NCI-H1417 treated with DMSO at 0.1 percent for 48 hours (cell line): ENCODE measurements around the gene PRR20C.
"Not testable (repeated sequence)": the region's sequence is repeated elsewhere in the genome, so short reads cannot be mapped to it uniquely, and the experiment has no call there.

Experiments
- DNase-seq: peaks from one replicate; lab custom pipeline; 2025; lab: John Stamatoyannopoulos, UW

The PRR20C gene

GRCh38 chr13:57153761-57154160 lies at the start of gene PRR20C:
TSS of gene PRR20C (plus strand) at chr13:57154061. CDS start at chr13:57154448, 387 bp downstream.
- DNase-seq, result not testable (repeated sequence)

- no peak for DNase-seq
These were observed 38.9 kb upstream of the PRR20C start for GRCh38 chr13:57114945-57115344.

- DNase-seq, result no peak
These were observed 30.2 kb upstream of the PRR20C start for GRCh38 chr13:57123681-57124080.

GRCh38 chr13:57128909-57129308 lies 25.0 kb upstream of the PRR20C start:
- DNase-seq, result no peak

GRCh38 chr13:57136093-57136492 lies 17.8 kb upstream of the PRR20C start:
- no peak for DNase-seq

GRCh38 chr13:57137585-57137984 lies 16.3 kb upstream of the PRR20C start:
- no peak for DNase-seq

GRCh38 chr13:57138988-57139387 lies 14.9 kb upstream of the PRR20C start:
- DNase-seq, result no peak

GRCh38 chr13:57139781-57140180 lies 14.1 kb upstream of the PRR20C start:
- DNase-seq, result not testable (repeated sequence)

GRCh38 chr13:57140235-57140968 lies 13.5 kb upstream of the PRR20C start, which contains the start of gene PRR20A:
TSS of gene PRR20A (plus strand) at chr13:57140918. CDS start at chr13:57141305, 387 bp downstream.
- not testable (repeated sequence) for DNase-seq

- DNase-seq, result not testable (repeated sequence)
These were observed 6.7 kb upstream of the PRR20C start, which contains the start of gene PRR20B for GRCh38 chr13:57147188-57147587. TSS of gene PRR20B (plus strand) at chr13:57147488. CDS start at chr13:57147875, 387 bp downstream.

- DNase-seq, result not testable (repeated sequence)
These were observed 5.8 kb upstream of the PRR20C start for GRCh38 chr13:57148106-57148505.

GRCh38 chr13:57160332-57160731 lies 6.5 kb downstream of the PRR20C start, which contains the start of gene PRR20D:
TSS of gene PRR20D (plus strand) at chr13:57160632. CDS start at chr13:57161019, 387 bp downstream.
- DNase-seq, result not testable (repeated sequence)

GRCh38 chr13:57166897-57167296 lies 13.0 kb downstream of the PRR20C start, which contains the start of gene PRR20E:
TSS of gene PRR20E (plus strand) at chr13:57167197. CDS start at chr13:57167584, 387 bp downstream.
- not testable (repeated sequence) for DNase-seq

- no peak for DNase-seq
These were observed 37.8 kb downstream of the PRR20C start for GRCh38 chr13:57191667-57192066.
